HepG2 (cell line): ENCODE data around the gene SUPT4H1. TPM values are rescaled to one million over a fixed set of nuclear protein-coding genes. Genes with fewer than 3 reads are reported as not detected.
A peak's percentile ranks its signal among the peaks of the same experiment; 100 is the strongest.

Experiments
- AGO1 ChIP-seq: fragments of 200-400 bp; formaldehyde crosslinking; IDR thresholded peaks from 2 replicates; pipeline ENCODE4 v1.6.1; 2017; ENCODE audit warnings: mild to moderate bottlenecking, low read depth, low read length, moderate library complexity; ENCODE audit not compliant: poor library complexity, severe bottlenecking
- ATRX ChIP-seq: sonication (generic); formaldehyde crosslinking; IDR thresholded peaks from 2 replicates; pipeline ENCODE4 v1.4.0; 2020; ENCODE audit warnings: missing genetic modification reagents, borderline replicate concordance
- GATAD2A ChIP-seq: IDR thresholded peaks from 2 replicates; pipeline ENCODE4 v1.6.1; 2016
- HOXA7 ChIP-seq: sonication (generic); formaldehyde crosslinking; IDR thresholded peaks from 2 replicates; pipeline ENCODE4 v1.8.1; 2022; ENCODE audit warnings: mild to moderate bottlenecking, missing genetic modification reagents, moderate library complexity
- MBD4 ChIP-seq: IDR thresholded peaks from 2 replicates; pipeline ENCODE4 v1.6.1; 2012; ENCODE audit warnings: low read length, inconsistent platforms, borderline replicate concordance
- SCMH1 ChIP-seq: sonication (generic); formaldehyde crosslinking; IDR thresholded peaks from 2 replicates; pipeline ENCODE4 v1.9.0; 2021; ENCODE audit warnings: missing genetic modification reagents, mild to moderate bottlenecking, borderline replicate concordance
- SNAPC2 ChIP-seq: sonication (generic); formaldehyde crosslinking; IDR thresholded peaks from 2 replicates; pipeline ENCODE4 v1.8.1; 2022; ENCODE audit warnings: mild to moderate bottlenecking, missing genetic modification reagents
- ZSCAN21 ChIP-seq: sonication (generic); formaldehyde crosslinking; IDR thresholded peaks from 2 replicates; pipeline ENCODE4 v1.8.0; 2022; ENCODE audit warnings: mild to moderate bottlenecking, missing genetic modification reagents, moderate library complexity, borderline replicate concordance
- polyA plus RNA-seq, 8 experiments: library from polyadenylated mRNA; depleted of rRNA in 3 of 8; stranded (reverse) in 7 of 8; unstranded in 1 of 8; fragments of >200 nt; fragmentation: Illumina TruSeq in 4 of 8; extraction: Trizol in 4 of 8; gene quantifications; 2 replicates each; pipeline versions ENCODE4 v1.2.1 to v1.2.3, GENCODE V29; 2011 to 2016; ENCODE audit warnings: low read depth in 4 of 8, missing spikeins in 1 of 8, mixed read lengths in 1 of 8; ENCODE audit not compliant: insufficient read depth in 1 of 8
- total RNA-seq, 5 experiments: library from RNA; depleted of rRNA; stranded (reverse); fragments of >200 nt; fragmentation: Illumina TruSeq; extraction: Trizol; gene quantifications; 2 replicates each; pipeline ENCODE4 v1.2.3, GENCODE V29; 2016; ENCODE audit warnings: low read depth in 1 of 5
- TF ChIP-seq, protein P1 (sequence below): IDR thresholded peaks from 2 replicates; pipeline ENCODE4 v1.6.1; 2012; ENCODE audit warnings: low read length, improper control_type of control experiment
- TF ChIP-seq, protein P2 (sequence below), 2 experiments: fragments of 450-650 bp in 1 of 2; sonication (generic) in 1 of 2; formaldehyde crosslinking in 1 of 2; IDR thresholded peaks; 2 replicates each; pipeline versions ENCODE4 v1.6.1 to v1.8.0; 2016 to 2022; ENCODE audit warnings: antibody characterized with exemption in 1 of 2, mild to moderate bottlenecking in 1 of 2, missing genetic modification reagents in 1 of 2
- TF ChIP-seq, protein P3 (sequence below): sonication (generic); formaldehyde crosslinking; IDR thresholded peaks from 2 replicates; pipeline ENCODE4 v1.4.0; 2020; ENCODE audit warnings: missing genetic modification reagents
- TF ChIP-seq, protein P4 (sequence below): IDR thresholded peaks from 2 replicates; pipeline ENCODE4 v1.6.1; 2012; ENCODE audit warnings: low read depth, low read length, improper control_type of control experiment

The SUPT4H1 gene
- total and polyA plus RNA-seq, 2 of the 13 experiments (the other 11 are each of a cell fraction or from before 2014, with no cell fraction given) = 155 to 244 TPM

DNA sequence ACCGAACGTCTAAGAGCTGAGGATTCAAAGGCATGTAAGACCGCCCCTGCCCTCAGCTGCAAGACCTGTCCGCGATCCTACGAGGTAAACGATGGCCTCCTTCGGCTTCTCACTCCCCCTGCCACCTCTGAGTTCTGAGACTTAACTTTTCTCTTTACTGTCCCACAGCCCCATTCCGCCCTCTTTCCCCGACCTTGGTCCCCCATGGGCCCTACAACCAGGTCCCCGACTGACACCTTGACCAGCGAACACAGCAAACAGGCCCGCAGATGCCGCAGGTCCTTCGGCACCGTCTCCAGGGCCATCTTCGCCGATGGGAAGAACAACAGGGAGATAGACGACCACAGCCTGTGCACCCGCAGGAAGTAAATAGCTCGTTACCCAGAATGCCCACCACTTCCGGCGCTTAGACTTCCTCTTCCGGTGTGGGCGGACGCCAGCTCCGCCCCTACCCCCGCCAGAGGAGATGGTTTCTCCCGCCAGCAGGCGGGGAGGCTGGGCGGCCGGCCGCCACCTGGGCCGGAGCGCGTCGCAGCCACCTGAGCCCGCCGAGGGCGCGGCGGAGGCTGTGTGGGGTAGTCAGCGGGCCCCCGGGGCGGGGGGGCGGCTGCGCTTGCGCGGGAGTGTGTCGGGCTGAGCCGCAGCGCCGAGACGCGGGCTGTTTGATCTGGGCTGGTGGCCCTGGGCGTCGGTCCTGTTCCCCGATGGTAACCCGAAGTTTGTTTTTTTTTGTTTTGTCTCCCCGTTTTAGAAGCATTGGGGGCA is at the start of gene SUPT4H1 (continued):
- TF ChIP-seq ATRX (CRISPR knock-in tag) = no peak
- TF ChIP-seq MBD4 = no peak; the same call in 1 of the 2 replicates
- TF ChIP-seq, protein P1, sequence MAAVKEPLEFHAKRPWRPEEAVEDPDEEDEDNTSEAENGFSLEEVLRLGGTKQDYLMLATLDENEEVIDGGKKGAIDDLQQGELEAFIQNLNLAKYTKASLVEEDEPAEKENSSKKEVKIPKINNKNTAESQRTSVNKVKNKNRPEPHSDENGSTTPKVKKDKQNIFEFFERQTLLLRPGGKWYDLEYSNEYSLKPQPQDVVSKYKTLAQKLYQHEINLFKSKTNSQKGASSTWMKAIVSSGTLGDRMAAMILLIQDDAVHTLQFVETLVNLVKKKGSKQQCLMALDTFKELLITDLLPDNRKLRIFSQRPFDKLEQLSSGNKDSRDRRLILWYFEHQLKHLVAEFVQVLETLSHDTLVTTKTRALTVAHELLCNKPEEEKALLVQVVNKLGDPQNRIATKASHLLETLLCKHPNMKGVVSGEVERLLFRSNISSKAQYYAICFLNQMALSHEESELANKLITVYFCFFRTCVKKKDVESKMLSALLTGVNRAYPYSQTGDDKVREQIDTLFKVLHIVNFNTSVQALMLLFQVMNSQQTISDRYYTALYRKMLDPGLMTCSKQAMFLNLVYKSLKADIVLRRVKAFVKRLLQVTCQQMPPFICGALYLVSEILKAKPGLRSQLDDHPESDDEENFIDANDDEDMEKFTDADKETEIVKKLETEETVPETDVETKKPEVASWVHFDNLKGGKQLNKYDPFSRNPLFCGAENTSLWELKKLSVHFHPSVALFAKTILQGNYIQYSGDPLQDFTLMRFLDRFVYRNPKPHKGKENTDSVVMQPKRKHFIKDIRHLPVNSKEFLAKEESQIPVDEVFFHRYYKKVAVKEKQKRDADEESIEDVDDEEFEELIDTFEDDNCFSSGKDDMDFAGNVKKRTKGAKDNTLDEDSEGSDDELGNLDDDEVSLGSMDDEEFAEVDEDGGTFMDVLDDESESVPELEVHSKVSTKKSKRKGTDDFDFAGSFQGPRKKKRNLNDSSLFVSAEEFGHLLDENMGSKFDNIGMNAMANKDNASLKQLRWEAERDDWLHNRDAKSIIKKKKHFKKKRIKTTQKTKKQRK = no peak
- TF ChIP-seq HOXA7 (CRISPR knock-in tag) = no peak
- TF ChIP-seq, protein P2, sequence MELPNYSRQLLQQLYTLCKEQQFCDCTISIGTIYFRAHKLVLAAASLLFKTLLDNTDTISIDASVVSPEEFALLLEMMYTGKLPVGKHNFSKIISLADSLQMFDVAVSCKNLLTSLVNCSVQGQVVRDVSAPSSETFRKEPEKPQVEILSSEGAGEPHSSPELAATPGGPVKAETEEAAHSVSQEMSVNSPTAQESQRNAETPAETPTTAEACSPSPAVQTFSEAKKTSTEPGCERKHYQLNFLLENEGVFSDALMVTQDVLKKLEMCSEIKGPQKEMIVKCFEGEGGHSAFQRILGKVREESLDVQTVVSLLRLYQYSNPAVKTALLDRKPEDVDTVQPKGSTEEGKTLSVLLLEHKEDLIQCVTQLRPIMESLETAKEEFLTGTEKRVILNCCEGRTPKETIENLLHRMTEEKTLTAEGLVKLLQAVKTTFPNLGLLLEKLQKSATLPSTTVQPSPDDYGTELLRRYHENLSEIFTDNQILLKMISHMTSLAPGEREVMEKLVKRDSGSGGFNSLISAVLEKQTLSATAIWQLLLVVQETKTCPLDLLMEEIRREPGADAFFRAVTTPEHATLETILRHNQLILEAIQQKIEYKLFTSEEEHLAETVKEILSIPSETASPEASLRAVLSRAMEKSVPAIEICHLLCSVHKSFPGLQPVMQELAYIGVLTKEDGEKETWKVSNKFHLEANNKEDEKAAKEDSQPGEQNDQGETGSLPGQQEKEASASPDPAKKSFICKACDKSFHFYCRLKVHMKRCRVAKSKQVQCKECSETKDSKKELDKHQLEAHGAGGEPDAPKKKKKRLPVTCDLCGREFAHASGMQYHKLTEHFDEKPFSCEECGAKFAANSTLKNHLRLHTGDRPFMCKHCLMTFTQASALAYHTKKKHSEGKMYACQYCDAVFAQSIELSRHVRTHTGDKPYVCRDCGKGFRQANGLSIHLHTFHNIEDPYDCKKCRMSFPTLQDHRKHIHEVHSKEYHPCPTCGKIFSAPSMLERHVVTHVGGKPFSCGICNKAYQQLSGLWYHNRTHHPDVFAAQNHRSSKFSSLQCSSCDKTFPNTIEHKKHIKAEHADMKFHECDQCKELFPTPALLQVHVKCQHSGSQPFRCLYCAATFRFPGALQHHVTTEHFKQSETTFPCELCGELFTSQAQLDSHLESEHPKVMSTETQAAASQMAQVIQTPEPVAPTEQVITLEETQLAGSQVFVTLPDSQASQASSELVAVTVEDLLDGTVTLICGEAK (IDR thresholded peaks at IDR 0.05) = peak; percentile 94
- TF ChIP-seq, protein P2 (CRISPR knock-in tag; IDR thresholded peaks at IDR 0.05) = peak; percentile 75; the same call in 1 of the 2 replicates
- TF ChIP-seq, protein P3, sequence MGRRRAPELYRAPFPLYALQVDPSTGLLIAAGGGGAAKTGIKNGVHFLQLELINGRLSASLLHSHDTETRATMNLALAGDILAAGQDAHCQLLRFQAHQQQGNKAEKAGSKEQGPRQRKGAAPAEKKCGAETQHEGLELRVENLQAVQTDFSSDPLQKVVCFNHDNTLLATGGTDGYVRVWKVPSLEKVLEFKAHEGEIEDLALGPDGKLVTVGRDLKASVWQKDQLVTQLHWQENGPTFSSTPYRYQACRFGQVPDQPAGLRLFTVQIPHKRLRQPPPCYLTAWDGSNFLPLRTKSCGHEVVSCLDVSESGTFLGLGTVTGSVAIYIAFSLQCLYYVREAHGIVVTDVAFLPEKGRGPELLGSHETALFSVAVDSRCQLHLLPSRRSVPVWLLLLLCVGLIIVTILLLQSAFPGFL = no peak
- TF ChIP-seq SNAPC2 (CRISPR knock-in tag) = peak; percentile 91; the same call in 1 of the 2 replicates
- TF ChIP-seq, protein P4, sequence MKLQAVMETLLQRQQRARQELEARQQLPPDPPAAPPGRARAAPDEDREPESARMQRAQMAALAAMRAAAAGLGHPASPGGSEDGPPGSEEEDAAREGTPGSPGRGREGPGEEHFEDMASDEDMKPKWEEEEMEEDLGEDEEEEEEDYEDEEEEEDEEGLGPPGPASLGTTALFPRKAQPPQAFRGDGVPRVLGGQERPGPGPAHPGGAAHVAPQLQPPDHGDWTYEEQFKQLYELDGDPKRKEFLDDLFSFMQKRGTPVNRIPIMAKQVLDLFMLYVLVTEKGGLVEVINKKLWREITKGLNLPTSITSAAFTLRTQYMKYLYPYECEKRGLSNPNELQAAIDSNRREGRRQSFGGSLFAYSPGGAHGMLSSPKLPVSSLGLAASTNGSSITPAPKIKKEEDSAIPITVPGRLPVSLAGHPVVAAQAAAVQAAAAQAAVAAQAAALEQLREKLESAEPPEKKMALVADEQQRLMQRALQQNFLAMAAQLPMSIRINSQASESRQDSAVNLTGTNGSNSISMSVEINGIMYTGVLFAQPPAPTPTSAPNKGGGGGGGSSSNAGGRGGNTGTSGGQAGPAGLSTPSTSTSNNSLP = peak; percentile 8; the same call in 1 of the 2 replicates
- TF ChIP-seq AGO1 = peak; percentile 100
- peak; percentile 80 for TF ChIP-seq ZSCAN21 (CRISPR knock-in tag)
- TF ChIP-seq SCMH1 = no peak
- TF ChIP-seq GATAD2A (CRISPR knock-in tag) = no peak; the same call in none of the 2 replicates
